Activated CD8-positive, alpha-beta memory T cell treated with anti-CD3 and anti-CD28 coated beads, Interleukin-2, amount 50 U/mL, for 4 hours (primary cell): ENCODE data around the gene ANK3.
"Not testable (repeated sequence)": the region's sequence is repeated elsewhere in the genome, so short reads cannot be mapped to it uniquely, and the experiment has no call there.

Source experiments
- DNase-seq: peaks from one replicate; pipeline ENCODE4 v3.0.0-alpha.2; 2020

The ANK3 gene

GRCh38 chr10:60050366-60050765 lies 339.3 kb downstream of the ANK3 start:
- DNase-seq, result no peak

GRCh38 chr10:60048091-60048501 lies 341.6 kb downstream of the ANK3 start:
- no peak for DNase-seq

- DNase-seq, result no peak
Measured at GRCh38 chr10:60045571-60045970, 344.1 kb downstream of the ANK3 start.

GRCh38 chr10:60044971-60045370 lies 344.7 kb downstream of the ANK3 start:
- DNase-seq, result no peak

- no peak for DNase-seq
Measured at GRCh38 chr10:60044242-60044641, 345.4 kb downstream of the ANK3 start.

- no peak for DNase-seq
Measured at GRCh38 chr10:60043561-60044241, 346.0 kb downstream of the ANK3 start.

- no peak for DNase-seq
Measured at GRCh38 chr10:60042914-60043313, 346.8 kb downstream of the ANK3 start.

- DNase-seq, result no peak
Measured at GRCh38 chr10:60042262-60042661, 347.4 kb downstream of the ANK3 start.

- no peak for DNase-seq
Measured at GRCh38 chr10:60041489-60042133, 348.1 kb downstream of the ANK3 start.

- no peak for DNase-seq
Measured at GRCh38 chr10:60040014-60040662, 349.5 kb downstream of the ANK3 start.

- DNase-seq, result no peak
Measured at GRCh38 chr10:60035984-60036383, 353.7 kb downstream of the ANK3 start.

- DNase-seq, result not testable (repeated sequence)
Measured at GRCh38 chr10:60035375-60035774, 354.3 kb downstream of the ANK3 start.

- DNase-seq, result peak; percentile 31
Measured at GRCh38 chr10:60032723-60033122, 357.0 kb downstream of the ANK3 start.

- no peak for DNase-seq
Measured at GRCh38 chr10:60031664-60032063, 358.0 kb downstream of the ANK3 start.

GRCh38 chr10:60031183-60031582 lies 358.5 kb downstream of the ANK3 start:
- no peak for DNase-seq

GRCh38 chr10:60029475-60029874 lies 360.2 kb downstream of the ANK3 start:
- no peak for DNase-seq

- DNase-seq, result no peak
Measured at GRCh38 chr10:60028081-60028480, 361.6 kb downstream of the ANK3 start.

- DNase-seq, result no peak
Measured at GRCh38 chr10:60025279-60025678, 364.4 kb downstream of the ANK3 start.

- no peak for DNase-seq
Measured at GRCh38 chr10:60024506-60024905, 365.2 kb downstream of the ANK3 start.

GRCh38 chr10:60023155-60023877 lies 366.4 kb downstream of the ANK3 start:
- no peak for DNase-seq

- no peak for DNase-seq
Measured at GRCh38 chr10:60021361-60021760, 368.3 kb downstream of the ANK3 start.

GRCh38 chr10:60016794-60017193 lies 372.9 kb downstream of the ANK3 start:
- DNase-seq, result no peak

- no peak for DNase-seq
Measured at GRCh38 chr10:60009710-60010383, 379.8 kb downstream of the ANK3 start.
